A172 (cell line): Measurements from ENCODE around the gene RFLNA. TPM values are rescaled to one million over a fixed set of nuclear protein-coding genes. Genes with fewer than 3 reads are reported as not detected.
"Not testable (repeated sequence)": the region's sequence is repeated elsewhere in the genome, so short reads cannot be mapped to it uniquely, and the experiment has no call there.

Experiments
- DNase-seq: peaks from one replicate; pipeline ENCODE4 v3.0.0-alpha.2; 2015; ENCODE audit warnings: low spot score
- total RNA-seq: library from RNA; depleted of rRNA; stranded (reverse); fragments of >200 nt; shearing (Covaris generic); gene quantifications from 2 replicates; pipeline ENCODE4 v1.2.3, GENCODE V29; 2014

Gene RFLNA
- total RNA-seq, 1 experiment from 2014 or later, result not detected

GRCh38 chr12:124282287-124282686 is 12.6 kb upstream of the RFLNA start:
- DNase-seq, result no peak

- no peak for DNase-seq
These were observed 11.6 kb upstream of the RFLNA start for GRCh38 chr12:124283326-124283725.

GRCh38 chr12:124284368-124284767 is 10.5 kb upstream of the RFLNA start:
- no peak for DNase-seq

DNA sequence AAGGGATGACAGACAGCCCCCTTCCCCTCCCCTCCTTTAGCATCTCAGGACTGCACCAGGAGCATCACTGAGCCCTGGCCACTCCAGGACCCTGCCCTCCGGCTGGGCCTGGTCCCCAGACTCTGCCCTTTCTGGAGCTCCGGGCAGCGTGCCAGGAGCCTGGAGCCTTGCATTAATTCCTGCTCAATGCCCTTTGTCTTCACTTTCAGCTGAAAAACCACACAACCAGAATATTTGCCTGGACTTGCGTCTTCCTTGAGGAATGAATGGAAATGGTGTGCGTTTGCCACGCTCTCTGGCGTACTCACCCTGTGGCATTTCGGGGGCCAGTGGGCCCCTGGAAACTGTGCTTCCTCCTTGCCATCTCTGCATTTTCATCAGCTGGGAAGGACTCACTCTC is 8.5 kb upstream of the RFLNA start:
- DNase-seq, result no peak

GRCh38 chr12:124286971-124287370 is 7.9 kb upstream of the RFLNA start:
- no peak for DNase-seq

- DNase-seq, result peak; percentile 42
These were observed 5.0 kb upstream of the RFLNA start for GRCh38 chr12:124289634-124290600.

DNA sequence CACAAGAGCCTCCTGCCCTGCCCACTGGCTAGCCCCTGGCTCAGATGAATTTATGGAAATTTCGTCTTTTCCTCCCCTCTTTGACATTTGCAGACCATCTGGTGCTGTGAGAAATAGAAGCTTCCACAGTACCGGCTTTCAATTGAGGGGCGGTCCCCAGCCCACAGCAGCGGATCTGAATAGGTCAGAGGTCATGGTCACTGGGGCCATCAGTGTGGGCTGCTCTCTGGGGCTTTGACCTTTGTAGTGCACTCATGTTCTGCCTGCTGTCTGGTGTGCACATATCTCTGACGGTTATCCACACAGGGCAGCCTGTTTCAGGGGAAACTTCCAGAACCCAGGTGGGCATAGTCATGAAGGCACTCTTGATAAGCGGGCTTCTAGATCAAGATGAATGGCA is 2.5 kb upstream of the RFLNA start:
- DNase-seq, result no peak

GRCh38 chr12:124293286-124294003 is 1.4 kb upstream of the RFLNA start:
- DNase-seq, result no peak

- no peak for DNase-seq
These were observed 652 bp downstream of the RFLNA start for GRCh38 chr12:124295431-124296058.

DNA sequence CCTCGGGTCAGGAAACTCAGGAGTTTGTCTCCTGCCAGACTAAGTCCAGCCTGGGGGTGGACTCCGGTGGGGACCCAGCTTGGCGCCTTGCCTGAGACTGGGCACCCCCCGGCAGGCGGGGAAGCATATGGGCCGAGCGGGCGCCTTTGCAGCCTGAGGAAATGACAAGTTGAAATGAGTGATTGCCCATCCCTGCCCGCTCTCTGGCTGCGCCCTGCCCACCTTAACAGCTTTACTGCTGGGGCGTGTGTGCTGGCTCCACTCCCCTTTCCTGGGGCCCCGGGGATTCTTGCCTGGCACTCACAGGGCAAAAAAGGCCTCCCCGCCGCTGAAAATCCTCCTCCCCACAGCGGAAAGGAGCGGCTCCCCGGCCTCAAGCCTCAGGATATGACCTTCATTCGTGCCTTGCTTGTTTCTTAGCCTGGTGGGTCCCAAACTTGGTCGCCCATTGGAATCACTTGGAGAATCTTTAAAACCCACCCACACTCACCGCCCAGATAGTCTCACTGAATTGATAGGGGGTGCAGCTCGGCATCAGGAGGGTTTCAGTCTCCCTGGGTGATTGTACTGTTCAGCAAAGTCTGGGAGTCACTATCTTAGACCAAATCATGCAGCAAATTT is 1.5 kb downstream of the RFLNA start:
- DNase-seq, result no peak

DNA sequence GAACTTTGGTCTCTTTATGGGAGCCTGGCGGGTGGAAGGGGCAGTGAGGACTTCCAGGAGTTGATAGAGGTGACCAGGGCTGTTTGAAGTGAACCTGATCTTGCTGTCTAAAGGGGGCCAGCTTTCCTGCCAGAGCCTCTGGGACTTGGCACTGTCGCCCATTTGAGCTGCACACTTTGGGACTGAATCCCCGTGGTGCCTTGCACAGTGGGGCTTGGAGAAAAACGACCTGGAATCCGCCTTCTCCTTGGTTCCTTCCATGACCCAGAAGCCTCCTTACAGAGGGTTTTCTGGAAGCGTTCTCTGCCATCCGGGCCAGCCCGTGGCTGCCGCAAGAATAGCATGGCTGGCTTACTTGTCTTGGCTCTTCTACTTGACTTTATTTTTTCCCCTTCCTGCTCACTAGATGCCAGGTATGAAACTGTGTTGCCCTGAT is 2.0 kb downstream of the RFLNA start:
- DNase-seq, result no peak

GRCh38 chr12:124297389-124297788 is 2.5 kb downstream of the RFLNA start:
- no peak for DNase-seq

DNA sequence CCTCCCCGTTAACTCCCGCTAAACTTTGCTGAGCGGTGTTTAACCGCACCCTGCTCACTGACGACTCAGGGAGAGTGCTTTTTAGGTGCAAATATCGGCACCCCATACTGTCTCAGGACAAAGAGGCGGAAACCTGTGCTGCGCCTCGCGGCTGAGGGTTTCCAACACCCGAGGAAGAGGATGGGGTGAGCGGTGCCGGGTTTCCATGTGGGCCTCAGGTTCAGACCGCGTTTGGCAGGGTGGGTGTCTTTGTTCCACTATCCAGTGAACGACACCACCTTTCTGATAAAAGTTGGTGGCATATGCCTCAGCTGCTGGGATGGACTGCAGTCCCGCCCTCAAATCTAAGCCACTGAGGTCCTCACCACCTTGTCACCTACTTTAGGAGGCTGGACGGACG is 3.0 kb downstream of the RFLNA start:
- DNase-seq, result no peak

- DNase-seq, result no peak
These were observed 4.0 kb downstream of the RFLNA start for GRCh38 chr12:124298685-124299410.

DNA sequence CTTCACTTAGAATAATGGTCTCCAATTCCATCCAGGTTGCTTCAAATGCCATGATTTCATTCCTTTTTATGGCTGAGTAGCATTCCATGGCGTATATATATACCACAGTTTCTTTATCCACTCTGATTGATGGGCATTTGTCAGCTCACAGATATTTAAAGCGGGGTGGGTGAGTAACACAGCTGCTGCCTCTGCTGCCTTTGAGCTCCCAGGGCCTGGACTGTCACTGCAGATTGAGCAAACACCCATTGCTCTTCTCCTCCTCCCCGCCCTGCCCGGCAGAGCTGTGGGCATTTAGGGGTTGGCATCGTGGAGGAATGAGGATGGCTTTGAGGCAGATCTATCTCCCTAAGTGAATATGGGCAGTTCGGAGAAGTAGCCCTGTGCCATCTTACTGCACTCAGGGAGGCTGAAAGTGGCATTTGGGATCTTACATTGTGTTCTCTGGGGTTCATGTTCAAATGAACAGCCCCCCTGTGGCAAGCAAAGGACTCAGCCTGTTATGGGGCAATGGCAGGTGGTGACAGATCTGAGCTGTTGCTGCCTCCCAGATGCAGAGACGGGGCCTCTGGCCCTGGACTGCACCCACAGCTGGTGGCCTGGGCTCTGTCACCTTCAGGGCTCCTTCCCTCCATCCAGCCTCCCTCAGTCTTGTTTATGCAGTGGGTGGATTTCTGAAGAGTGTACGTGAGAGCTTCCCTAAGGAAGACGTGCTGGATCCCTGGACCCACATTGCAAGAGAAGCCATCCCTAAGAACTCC is 4.9 kb downstream of the RFLNA start:
- no peak for DNase-seq

- not testable (repeated sequence) for DNase-seq
These were observed 5.8 kb downstream of the RFLNA start for GRCh38 chr12:124300657-124301056.

GRCh38 chr12:124301084-124301654 is 6.3 kb downstream of the RFLNA start:
- DNase-seq, result no peak

- DNase-seq, result no peak
These were observed 7.4 kb downstream of the RFLNA start for GRCh38 chr12:124302241-124302806.

GRCh38 chr12:124302807-124303578 is 8.1 kb downstream of the RFLNA start:
- DNase-seq, result no peak
